GM18511 (cell line): ENCODE measurements around the gene ETHE1.

Experiments used
- ATAC-seq: cut with Tn5 transposase; IDR thresholded peaks from one replicate; pipeline ENCODE4 v1.9.1; 2021; ENCODE audit warnings: mild to moderate bottlenecking, moderate library complexity; ENCODE audit not compliant: unreplicated experiment

ETHE1 gene

DNA sequence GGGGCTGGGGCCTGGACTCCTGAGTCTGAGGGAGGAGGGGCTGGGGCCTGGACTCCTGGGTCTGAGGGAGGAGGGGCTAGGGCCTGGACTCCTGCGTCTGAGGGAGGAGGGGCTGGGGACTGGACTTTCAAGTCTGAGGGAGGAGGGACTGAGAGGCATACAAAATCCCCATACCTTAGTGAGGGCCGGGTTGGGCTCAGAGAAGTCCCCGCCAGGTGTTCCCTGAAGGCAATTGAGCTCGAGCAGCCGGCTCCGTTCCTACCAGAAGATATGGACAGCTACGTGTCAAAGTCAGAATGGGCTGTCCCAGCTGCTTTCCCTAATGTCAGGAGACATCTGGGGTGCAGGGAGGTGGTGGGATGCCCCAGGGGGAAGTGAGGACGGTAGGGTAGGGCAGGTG lies 31.9 kb downstream of the ETHE1 start:
- no peak for ATAC-seq

DNA sequence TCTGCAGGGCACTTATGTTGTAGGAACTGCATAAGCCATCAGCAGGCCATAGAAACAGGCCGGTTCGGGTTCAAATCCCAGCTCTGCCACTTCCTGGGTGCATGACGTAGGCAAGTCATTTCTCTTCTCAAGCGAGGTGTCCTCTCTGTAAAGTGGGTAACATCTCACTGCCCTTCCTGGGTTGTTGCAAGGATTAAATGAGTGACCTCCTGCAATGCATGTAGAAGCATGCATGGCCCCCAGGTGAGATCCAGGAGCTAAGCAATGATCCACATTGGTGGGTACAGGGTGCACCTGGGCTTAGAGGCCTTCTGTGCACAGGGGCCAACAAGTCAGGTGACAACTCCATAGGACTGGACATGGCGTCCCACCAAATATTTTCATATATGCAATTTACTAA lies 36.2 kb downstream of the ETHE1 start:
- ATAC-seq: no peak

DNA sequence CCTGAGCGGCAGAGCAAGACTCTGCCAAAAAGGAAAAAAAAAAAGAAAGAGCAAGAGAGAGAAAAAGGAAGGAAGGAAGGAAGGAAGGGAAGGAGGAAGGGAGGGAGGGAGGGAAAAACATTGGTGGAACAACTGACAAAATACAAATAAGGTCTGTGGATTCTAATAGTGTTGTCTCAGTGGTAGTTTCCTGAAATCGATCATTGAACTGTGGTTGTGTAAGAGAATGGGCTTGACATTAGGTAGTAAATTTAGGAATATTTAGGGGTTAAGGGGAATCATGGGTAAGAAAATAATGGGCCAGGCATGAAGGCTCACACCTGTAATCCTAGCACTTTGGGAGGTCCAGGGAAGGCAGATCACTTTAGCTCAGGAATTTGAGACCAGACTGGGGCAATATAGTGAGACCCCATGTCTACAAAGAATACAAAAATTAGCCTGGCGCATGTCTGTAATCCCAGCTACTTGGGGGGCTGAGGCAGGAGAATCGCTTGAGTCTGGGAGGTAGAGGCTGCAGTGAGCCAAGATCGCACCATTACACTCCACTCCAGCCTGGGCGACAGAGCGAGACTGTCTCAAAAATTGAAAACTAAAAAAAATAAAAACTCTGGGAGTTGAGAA lies 36.9 kb downstream of the ETHE1 start:
- no peak for ATAC-seq

DNA sequence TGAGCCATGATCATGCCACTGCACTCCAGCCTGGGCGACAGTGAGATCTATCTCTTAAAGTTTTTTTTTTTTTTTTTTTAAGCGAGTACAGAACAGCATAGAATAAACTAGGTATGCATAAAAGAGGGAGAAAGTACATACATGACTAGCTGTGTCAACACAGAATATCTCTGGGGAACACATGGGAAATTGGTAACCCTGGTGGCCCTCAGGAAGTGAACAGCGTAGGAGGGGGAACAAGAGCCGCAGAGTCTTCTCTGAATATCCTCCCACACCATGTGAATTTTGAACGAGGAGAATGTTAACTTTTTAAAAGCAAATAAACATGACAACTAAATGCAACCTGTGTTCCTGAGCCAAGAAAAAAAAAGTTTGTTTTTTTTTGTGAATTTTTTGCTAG lies 37.7 kb downstream of the ETHE1 start:
- ATAC-seq: no peak

DNA sequence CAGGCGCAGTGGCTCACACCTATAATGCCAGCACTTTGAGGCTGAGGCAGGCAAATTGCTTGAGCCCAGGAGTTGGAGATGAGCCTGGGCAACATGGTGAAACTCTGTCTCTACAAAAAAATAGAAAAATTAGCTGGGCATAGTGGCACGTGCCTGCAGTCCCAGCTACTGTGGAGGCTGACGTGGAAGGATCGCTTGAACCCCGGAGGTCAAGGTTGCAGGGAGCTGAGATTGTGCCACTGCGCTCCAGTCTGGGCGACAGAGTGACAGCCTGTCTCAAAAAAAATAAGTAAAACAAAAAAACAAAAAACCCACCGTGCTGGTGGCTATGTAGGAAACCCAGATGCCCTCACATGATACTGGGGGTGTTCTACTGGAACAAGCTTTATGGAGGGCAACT lies 38.8 kb downstream of the ETHE1 start:
- ATAC-seq: no peak

GRCh38 chr19:43486412-43486811 lies 40.6 kb downstream of the ETHE1 start:
- no peak for ATAC-seq

- ATAC-seq: no peak
Observed at GRCh38 chr19:43485951-43486350, 41.0 kb downstream of the ETHE1 start.

DNA sequence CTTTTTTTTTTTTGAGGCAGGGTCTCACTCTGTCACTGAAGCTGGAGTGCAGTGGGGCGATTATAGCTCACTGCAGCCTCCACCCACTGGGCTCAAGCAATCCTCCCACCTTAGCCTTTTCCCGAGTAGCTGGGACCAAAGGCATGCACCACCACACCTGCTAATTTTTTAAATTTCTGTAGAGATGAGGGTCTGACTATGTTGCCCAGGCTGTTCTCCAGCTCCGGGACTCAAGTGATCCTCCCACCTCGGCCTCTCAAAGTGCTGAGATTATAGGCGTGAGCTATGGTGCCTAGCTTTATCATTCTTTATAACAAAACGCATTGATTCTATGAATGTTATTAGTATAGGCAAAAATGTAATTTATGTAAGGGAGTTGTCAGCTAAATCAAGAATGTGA lies 43.7 kb downstream of the ETHE1 start:
- no peak for ATAC-seq

DNA sequence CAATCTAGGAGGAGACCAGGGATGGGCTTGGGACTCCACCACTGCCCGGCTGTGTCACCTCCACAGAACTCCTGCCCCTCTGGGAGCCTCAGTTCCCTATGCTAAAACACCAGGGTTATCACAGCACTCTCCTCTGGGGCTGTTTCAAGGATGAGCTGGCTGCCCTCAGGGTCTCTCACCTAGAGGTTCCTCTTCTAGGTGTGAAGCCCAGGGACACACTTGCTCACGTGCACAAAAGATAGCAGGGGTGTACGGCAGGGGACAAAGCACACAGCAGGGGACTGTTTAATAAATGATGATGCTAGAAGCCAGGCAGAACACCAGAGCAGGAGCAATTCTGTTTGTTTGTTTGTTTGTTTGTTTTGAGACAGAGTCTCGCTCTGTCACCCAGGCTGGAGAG lies 44.8 kb downstream of the ETHE1 start:
- no peak for ATAC-seq

- ATAC-seq: no peak
Observed at GRCh38 chr19:43481701-43482100, 45.3 kb downstream of the ETHE1 start.

DNA sequence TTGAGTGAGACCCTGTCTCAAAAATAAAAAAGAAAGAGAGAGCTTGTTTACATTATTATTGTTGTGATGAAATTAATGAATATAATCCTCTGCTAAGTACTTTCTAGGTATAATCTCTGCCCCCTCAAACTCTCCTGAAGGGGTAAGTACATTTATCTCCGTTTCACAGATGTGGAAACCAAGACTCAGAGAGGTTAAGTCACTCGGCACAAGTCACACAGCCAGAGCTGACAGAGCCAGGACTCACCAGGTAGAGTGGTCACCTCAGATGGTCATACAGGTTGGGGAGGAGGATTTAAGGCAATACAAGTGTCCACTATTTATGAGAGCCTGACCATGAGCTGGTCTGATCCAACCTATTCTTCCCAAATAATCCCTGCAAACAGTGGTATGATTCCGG lies 46.4 kb downstream of the ETHE1 start:
- no peak for ATAC-seq

GRCh38 chr19:43479961-43480561 lies 46.9 kb downstream of the ETHE1 start:
- no peak for ATAC-seq

DNA sequence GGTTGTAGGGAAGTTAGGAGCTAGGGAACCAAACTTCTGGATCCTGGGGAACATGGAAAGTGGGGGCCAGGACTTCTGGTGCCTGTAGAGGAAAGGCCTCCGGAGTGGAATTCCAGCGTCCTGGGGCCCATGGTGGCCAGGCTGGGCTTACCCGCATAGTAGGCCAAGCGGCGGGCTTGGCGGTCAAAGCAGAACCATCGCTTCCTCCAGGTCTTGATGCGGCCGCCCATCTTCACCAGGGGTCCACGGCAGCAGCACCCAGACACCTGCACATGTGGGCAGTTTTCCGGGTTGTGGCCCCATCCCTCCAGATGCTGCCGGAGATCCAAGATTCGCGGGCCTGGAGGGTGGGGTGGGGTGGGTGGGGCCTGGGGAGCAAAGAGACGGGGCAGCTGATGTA lies 47.8 kb downstream of the ETHE1 start:
- no peak for ATAC-seq

GRCh38 chr19:43478323-43478722 lies 48.7 kb downstream of the ETHE1 start:
- ATAC-seq: no peak

DNA sequence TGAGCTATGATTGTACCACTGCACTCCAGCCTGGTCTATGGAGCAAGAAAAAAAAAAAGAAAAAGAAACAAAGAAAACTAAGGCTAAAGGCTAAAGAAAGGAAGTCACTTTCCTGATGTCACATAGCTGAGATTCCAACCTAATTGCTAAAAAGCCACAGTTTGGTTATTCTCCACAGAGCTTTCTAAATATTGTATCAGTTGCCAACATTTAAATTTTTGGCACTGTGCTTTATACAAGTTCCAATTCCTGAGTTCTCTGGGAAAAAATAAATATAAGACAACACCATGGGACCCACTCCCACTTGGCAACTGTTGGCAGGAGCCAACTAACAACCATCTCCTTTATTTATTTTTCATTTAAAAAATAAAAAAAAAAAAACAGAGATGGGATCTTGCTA lies 50.4 kb downstream of the ETHE1 start:
- ATAC-seq: no peak

GRCh38 chr19:43474986-43475705 lies 51.9 kb downstream of the ETHE1 start:
- peak; percentile 78 for ATAC-seq

GRCh38 chr19:43474487-43474886 lies 52.5 kb downstream of the ETHE1 start:
- no peak for ATAC-seq

- no peak for ATAC-seq
Observed at GRCh38 chr19:43471091-43471490, 55.9 kb downstream of the ETHE1 start.

GRCh38 chr19:43470288-43470687 lies 56.7 kb downstream of the ETHE1 start:
- ATAC-seq: no peak

DNA sequence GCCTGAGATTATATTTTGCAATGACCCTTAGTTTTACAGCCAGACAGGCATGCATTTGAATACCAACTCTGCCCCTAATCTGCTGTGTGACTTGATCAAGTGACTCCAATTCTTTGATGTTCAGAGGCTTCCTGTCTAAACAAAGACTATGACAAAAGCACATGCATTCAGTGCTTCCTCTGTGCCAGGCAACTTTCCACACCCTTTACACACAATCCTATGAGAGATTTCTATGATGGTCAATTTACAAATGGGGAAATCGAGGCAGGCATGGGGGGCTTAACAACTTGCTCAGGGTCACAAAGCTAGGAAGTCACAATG lies 57.9 kb downstream of the ETHE1 start:
- ATAC-seq: no peak

DNA sequence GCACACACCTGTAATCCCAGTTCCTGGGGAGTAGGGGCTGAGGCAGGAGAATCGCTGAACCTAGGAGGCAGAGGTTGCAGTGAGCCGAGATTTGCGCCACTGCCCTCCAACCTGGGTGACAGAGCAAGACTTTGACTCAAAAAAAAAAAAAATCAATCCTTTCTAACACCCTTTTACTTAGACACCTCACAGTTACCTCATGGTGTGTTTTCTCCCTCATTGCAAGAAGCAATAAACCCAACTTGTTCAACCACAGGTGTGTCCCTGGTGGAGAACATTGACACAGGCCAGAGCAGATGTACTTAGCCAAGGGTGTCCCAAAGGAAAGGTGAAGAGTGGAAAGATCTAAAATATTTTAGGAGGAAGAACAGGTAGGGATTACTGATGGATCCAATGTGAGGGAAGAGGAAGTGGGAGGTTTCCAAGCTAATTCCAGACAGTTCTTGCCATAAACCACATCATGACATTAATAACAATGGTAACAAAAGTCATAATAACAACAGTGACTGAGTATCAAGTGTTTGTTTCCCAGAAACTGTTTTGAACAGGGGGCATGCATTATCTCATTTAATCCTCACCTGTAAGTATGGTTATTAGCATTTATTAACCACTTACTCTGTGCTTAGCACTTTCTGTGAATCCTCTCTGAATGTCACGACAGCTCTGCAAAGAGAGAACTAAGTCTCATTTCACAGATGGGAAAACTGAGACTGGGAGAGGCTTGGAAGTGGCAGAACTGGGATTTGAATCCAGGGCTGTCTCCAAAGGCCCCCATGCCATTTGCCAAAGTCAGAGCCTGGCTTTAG lies 58.4 kb downstream of the ETHE1 start:
- ATAC-seq: no peak

DNA sequence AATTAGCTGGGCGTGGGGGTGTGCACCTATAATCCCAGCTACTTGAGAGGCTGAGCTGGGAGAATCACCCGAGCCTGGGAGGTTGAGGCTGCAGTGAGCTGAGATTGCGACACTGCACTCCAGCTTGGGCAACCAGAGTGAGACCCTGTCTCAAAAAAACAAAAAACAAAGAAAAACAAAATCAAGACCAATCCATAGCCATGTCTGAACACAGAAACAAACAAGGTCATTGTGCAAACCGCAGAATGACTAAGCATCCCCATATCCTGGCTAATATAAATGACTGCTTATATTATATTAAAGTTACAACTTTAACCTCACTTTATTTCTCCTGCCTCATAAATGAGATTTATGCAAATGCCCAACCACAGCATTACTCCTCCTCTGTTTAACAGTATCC lies 59.3 kb downstream of the ETHE1 start:
- ATAC-seq: no peak
